Stimulated activated CD4-positive, alpha-beta T cell treated with anti-CD3 and anti-CD28 coated beads, Interleukin-15, amount 100 ng/mL, for 24 hours (primary cell): ENCODE results near the gene FYN.
A peak's percentile ranks its signal among the peaks of the same experiment; 100 is the strongest.
"Not testable (repeated sequence)": the region's sequence is repeated elsewhere in the genome, so short reads cannot be mapped to it uniquely, and the experiment has no call there.

Experiments used
- DNase-seq: peaks from one replicate; pipeline ENCODE4 v3.0.0-alpha.2; 2020

Gene FYN

GRCh38 chr6:111805511-111806164 lies 67.6 kb downstream of the FYN start:
- DNase-seq = peak; percentile 73

DNA sequence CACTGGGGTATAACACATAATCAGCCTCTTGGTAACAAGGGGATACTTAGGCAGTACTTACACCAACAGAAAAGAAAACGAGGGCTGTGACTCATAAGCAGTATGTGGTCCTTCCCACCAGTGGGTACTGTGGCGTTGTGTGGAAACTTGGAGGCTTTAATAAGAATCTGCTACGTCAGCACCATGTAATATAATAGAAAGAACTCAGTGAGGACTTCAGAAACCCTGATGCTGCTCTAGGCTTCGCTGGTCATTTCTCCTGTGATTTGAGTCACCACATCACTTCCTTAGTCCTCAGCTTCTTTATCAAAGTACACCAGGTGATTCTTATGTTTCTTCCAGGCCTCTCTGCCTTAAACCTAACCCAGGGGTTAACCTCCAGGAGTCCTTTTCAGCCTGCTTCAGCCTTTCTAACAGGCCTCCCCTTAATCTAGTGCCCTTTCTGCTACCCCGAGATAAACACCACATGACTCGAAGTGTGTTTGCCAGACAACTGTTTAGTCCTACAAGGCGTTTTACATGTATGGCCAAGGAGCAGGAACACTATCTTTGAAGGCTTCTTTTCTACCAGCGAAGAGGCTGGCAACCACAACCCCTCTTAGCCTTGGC lies 68.5 kb downstream of the FYN start:
- peak; percentile 75 for DNase-seq

GRCh38 chr6:111803804-111804203 lies 69.4 kb downstream of the FYN start:
- DNase-seq = no peak

DNA sequence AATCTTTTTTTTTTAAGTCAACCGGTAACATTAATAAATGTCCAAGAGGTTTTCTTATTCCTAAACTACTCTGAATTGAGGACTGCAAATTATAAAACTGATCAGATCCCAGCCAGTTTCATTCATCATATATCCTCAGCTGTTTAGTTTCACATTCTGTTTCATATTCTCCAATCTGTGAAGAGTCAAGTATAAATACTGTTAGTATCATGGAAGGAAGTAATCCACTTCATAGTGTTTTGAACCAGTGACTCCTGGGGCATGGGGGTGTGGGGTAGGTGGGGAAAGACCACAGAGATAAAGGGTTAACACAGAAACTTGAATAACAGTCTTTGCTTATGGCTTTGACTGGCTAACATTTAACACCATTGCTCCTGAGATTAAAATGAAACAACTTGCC lies 69.9 kb downstream of the FYN start:
- peak; percentile 63 for DNase-seq

- no peak for DNase-seq
These were observed 70.4 kb downstream of the FYN start for GRCh38 chr6:111802720-111803330.

DNA sequence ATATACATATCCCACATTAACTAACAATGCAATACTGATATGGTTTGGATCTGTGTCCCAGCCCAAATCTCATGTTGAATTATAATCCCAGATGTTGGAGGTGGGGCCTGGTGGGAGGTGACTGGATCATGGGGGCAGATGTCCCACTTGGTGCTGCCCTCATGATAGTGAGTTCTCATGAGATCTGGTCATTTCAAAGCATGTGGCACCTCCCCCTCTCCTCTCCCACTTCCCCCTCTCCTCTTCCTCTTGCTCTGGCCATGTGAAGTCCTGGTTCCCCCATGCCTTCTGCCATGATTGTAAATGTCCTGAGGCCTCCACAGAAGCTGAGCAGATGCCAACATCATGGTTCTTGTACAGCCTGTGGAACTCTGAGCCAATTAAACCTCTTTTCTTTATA lies 71.2 kb downstream of the FYN start:
- DNase-seq = no peak

GRCh38 chr6:111800821-111801220 lies 72.4 kb downstream of the FYN start:
- no peak for DNase-seq

GRCh38 chr6:111800259-111800765 lies 72.9 kb downstream of the FYN start:
- no peak for DNase-seq

GRCh38 chr6:111799576-111800258 lies 73.5 kb downstream of the FYN start:
- no peak for DNase-seq

- no peak for DNase-seq
These were observed 74.9 kb downstream of the FYN start for GRCh38 chr6:111798281-111798725.

GRCh38 chr6:111796310-111796918 lies 76.8 kb downstream of the FYN start:
- no peak for DNase-seq

DNA sequence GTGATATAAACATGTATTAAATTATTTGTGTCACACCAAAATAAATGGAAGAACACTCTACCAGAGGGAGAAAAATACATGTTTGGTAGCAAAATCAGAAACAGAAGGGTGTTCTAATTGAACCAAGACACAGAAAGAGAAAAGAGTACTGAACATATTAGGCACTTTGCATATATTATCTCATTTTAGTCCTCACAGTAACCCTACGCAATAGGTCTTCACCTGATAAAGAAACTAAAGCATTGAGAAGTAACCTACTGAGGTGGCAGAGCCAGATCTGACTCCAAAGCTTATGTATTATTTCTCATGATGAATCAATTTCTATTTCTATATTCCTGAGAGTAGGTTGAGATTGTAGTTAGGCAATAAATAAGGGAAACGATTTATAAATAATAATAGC lies 77.7 kb downstream of the FYN start:
- DNase-seq = no peak

GRCh38 chr6:111794727-111795452 lies 78.4 kb downstream of the FYN start:
- no peak for DNase-seq

- DNase-seq = no peak
These were observed 79.0 kb downstream of the FYN start for GRCh38 chr6:111794300-111794699.

DNA sequence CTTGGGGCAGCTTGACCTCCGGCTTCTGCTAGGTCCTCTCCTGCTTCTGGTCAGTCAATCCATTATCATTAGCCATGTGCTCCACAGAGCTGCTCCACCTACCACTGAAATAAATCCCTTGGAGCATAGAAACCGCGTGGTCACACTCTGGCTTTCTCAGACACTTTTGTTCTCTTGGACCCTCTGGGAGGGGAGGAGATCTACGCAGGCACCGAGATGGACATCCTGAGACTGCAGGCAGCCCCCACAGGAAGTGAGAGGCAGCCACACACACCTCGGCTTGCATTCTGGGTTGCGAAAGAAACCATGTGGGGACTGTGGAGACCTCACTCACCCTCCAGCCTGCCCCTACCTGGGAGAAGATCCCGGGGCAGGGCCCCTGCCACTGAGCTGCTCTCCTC lies 79.5 kb downstream of the FYN start:
- peak; percentile 63 for DNase-seq

GRCh38 chr6:111792914-111793700 lies 80.1 kb downstream of the FYN start:
- DNase-seq = no peak

DNA sequence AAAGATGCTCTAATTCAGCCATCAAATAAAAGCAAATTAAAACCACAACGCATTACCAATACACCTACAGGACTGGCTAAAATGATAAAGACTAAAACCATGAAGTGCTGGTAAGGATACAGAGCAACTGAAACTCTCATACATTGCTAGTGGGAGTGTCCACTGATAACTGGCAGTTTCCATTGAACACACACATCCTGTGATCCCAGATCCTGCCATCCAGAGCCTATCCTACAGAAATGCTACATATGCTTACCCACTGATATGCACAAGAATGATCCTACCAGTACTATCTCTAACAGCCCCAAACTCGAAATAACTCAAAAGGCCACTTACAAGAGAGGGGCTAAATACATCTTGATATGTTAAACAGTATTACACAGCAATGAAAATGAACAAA lies 81.0 kb downstream of the FYN start:
- DNase-seq = no peak

DNA sequence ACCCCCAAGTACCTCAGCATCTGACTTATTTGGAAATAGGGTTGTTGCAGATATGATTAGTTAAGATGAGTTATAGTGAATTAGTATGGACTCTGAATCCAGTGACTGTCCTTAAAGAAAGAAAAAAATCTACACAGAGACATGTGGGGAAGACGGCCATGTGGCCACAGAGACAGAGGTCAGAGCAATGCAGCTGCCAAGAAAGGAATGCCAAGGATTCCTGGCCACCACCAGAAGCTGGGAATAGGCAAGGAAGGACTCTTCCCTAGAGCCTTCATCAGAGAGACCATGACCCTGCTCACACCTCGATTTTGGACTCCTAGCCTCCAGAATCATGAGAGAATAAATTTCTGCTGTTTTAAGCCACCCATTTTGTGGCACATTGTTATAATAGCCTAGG lies 81.8 kb downstream of the FYN start:
- DNase-seq = no peak

GRCh38 chr6:111789598-111789997 lies 83.7 kb downstream of the FYN start:
- no peak for DNase-seq

DNA sequence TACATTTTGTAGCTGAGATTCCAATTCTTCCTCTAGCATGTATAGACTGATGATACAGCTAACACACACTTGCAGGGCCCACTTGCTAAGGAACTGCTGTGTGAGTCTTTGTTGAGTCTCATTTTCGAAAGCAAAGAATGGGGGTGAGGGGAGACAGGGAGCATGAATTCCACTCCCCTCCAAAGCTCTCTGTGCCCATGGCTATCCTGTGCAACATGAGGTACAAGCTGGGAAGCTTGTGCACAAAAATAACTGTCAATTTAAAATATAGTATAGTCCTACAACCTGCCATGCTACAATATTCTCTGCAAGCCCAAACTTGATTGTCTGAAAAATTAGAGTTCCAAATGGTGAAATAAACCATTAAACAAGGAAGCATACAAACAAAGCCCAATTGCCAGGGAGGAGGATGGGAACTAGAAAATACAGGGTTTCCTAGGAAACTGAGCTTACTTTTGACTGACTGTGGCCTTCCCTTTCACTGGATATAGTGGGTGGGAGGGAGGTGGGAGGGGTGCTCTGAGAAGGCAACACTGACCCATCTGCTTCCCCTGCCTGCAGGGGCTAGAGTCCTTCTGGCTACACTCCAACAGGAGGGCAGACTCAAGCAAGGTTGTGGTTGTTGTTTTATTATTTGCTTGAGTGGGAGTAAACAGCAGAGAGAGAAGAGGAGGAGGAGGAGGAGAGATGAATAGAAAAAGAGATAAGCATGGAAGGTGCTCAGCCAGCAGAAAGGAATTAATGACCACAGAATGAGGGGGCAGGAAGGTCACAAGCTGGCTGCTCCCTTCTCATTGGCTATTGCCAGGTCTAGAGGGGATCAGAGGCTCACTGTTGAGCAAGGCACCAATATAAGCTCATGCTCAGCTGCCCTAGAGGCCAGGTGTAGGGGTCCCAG lies 84.6 kb downstream of the FYN start:
- no peak for DNase-seq

GRCh38 chr6:111786151-111786550 lies 87.1 kb downstream of the FYN start:
- not testable (repeated sequence) for DNase-seq
